Measurements from ENCODE around the gene ERLEC1.

ERLEC1 gene

DNA sequence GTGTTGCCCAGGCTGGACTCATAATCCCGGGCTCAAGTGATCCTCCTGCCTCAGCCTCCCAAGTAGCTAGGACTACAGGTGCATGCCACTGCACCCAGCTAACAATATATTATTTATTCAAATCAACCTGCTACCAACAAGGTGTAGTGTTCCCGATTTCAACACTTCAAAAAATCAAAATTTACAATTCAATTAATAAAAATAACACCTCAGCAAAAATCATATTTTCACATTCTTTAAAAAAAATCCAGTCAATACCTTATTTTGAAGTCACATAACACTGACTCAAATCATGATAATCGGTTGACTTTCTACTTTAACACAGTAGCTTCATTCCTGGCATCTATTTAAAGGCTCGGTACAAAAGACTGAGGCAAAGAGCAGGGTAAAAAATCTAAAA is 65.7 kb downstream of the ERLEC1 start:
- Histone ChIP-seq H3K4me3 (no peak overlapping the region), H3K27ac (no peak overlapping the region)
- TF ChIP-seq, protein P1, sequence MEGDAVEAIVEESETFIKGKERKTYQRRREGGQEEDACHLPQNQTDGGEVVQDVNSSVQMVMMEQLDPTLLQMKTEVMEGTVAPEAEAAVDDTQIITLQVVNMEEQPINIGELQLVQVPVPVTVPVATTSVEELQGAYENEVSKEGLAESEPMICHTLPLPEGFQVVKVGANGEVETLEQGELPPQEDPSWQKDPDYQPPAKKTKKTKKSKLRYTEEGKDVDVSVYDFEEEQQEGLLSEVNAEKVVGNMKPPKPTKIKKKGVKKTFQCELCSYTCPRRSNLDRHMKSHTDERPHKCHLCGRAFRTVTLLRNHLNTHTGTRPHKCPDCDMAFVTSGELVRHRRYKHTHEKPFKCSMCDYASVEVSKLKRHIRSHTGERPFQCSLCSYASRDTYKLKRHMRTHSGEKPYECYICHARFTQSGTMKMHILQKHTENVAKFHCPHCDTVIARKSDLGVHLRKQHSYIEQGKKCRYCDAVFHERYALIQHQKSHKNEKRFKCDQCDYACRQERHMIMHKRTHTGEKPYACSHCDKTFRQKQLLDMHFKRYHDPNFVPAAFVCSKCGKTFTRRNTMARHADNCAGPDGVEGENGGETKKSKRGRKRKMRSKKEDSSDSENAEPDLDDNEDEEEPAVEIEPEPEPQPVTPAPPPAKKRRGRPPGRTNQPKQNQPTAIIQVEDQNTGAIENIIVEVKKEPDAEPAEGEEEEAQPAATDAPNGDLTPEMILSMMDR (IDR thresholded peaks at IDR 0.05) = no peak
- no peak for DNase-seq (ENCODE audit: low spot score)

DNA sequence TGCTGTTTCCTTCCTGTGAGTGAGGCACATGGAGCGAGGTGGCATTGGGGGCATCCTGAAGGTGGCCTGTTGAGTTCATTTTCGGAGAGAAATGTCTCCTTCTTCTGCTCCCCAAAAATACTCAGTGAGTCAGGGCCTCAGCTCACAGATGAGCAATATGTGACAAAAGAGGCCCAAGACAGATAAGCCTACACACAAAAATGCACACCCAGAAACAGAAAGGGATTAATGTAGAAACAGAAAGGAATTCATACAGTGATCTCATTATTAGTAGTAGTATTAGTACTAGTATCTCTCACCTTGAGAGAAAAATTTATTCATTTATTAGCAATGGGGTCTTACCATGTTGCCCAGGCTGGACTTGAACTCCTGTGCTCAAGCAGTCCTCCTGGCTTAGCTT is 67.8 kb downstream of the ERLEC1 start:
- no peak for DNase-seq (ENCODE audit: low spot score)
- TF ChIP-seq, protein P1 (IDR thresholded peaks at IDR 0.05) = no peak
- Histone ChIP-seq H3K27ac (no peak overlapping the region), H3K4me3 (no peak overlapping the region)

DNA sequence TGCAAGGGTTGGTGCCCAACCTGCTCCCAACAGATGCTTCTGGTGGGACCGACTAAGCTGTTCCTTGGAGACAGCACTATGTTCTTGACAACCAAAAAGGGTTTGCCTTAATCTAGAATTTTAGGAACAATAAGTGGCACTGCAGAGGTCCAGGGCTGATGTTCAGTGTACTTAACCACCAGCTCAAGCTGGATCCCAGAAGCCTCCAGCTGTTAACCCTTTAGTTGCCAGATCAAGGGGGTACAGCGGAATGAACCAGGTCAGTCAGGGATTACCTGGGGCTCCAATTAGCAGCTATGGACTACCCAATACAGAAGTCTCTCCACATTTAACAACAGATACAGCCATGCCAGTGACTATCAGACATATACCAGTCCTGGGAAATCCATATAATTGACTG is 69.4 kb downstream of the ERLEC1 start:
- TF ChIP-seq, protein P1 (IDR thresholded peaks at IDR 0.05) = no peak
- no peak overlapping the region for H3K4me3 ChIP-seq
- no peak for DNase-seq (ENCODE audit: low spot score)
- no peak overlapping the region for H3K27ac ChIP-seq

DNA sequence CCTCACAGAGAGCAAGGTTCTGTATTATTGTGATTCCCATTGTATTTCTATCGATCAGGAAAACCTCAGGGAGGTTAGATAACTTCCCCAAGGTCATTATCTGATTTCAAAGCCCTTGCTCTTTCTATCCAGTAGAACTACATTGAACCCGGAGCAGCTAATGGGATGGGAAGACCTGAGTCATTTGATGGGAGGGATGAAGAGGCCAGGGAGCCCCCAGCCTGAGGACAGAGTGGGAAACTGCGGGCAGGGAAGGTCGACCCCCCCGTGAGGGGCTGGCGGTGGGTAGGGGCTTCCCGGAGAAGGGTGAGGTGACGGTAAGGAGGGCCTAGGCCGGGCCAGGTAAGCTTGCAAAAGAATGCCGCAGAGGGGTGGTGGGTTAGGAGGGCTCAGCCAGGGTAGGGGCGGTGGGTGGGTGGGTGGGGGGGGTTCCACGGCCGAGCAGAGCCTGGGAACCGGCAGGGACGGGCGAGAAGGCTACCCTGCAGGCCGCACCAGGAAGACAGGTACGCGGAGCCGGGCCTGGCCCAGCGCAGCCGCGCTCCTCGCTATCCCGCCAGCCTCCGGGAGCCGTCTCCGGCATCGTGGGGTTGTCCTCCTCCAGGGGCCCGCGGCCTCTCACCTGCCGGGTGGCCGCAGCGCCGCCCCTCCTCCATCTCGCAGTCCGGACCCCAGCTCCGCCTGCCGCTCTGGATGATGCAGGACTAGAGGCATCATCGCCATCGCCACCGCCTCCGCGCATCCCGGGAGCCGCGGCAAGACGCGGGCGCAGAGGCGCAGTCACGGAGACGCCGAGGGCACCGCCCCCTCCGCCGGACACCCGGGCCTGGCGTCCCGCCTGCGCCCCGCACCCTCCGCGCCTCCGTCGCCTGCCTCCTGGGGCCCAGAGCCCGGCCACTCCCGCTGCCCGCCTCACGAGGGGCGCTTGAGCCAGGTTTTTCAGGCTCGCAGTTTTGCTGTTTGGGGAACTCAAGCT is 72.7 kb downstream of the ERLEC1 start, which contains the start of gene GPR75:
TSS of gene GPR75 (minus strand) at position 762 of the 976 bp plus-strand sequence. CDS start 5,211 bp downstream, outside the sequence.
- TF ChIP-seq, protein P1 (IDR thresholded peaks at IDR 0.05) = no peak
- peak; percentile 76 for DNase-seq (ENCODE audit: low spot score)
- H3K27ac ChIP-seq = no peak within 1 kb of the TSS
- H3K4me3 ChIP-seq = peak within 1 kb of the TSS; percentile 69

DNA sequence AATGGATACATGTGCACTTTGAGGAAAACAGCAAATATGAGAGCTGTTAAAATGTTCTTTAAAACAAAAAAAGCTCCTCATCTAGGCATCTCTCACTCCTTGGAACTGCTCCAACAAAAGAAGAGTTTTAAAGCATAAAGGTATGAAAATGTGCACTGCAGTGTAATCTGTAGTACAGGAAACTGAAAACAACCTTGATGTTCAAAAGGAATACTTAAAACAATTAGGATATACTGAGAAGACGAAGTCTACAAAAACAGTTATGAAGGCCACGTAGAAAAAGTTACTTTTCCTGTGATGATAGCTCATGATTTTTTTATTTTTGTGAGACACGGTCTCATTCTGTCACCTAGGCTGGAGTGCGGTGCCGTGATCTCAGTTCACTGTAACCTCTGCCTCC is 75.0 kb downstream of the ERLEC1 start:
- Histone ChIP-seq H3K27ac (no peak overlapping the region), H3K4me3 (no peak overlapping the region)
- TF ChIP-seq, protein P1 (IDR thresholded peaks at IDR 0.05) = no peak
- no peak for DNase-seq (ENCODE audit: low spot score)

DNA sequence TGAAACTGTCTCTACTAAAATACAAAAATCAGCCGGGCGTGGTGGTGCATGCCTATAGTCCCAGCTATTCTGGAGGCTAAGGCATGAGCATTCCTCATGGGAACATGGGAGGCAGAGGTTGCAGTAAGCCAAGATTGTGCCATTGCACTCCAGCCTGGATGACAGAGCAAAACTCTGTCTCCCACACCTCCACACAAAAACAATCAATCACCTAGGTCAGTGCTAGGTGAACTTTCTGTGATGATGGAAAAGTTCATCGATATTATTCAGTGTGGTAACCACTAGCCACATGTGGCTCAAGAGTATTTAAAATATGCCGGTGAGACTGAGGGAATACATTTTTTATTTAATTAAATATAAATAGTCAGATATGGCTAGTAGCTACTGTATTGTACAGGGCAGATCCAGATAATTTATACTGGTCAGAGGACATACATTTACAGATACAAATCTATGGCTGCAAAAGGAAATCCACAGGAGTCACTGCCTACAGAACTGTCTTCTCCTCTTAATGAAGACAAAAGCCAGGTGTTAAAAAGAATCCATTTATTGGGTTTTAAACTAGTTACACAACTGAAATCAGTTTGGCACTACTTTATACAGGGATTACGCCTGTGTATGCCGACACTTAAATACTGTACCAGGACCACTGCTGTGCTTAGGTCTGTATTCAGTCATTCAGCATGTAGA is 76.8 kb downstream of the ERLEC1 start:
- DNase-seq (ENCODE audit: low spot score) = no peak
- Histone ChIP-seq H3K4me3 (no peak overlapping the region), H3K27ac (no peak overlapping the region)
- TF ChIP-seq, protein P1 (IDR thresholded peaks at IDR 0.05) = no peak

Data from coronary artery (tissue), 2 donors.